Suprapubic skin (tissue), 4 donors: ENCODE measurements around the gene KCNK3.

ENCODE experiments used
- EP300 ChIP-seq: sonication (generic); formaldehyde crosslinking; IDR thresholded peaks from one replicate; pipeline ENCODE4 v1.6.1; 2017; ENCODE audit warnings: antibody characterized with exemption
- POLR2A ChIP-seq, 2 donors: fragments of 450-650 bp; IDR thresholded peaks; one replicate each; pipeline ENCODE4 v1.6.1; 2017; ENCODE audit warnings: antibody characterized with exemption in 2 of 2, mild to moderate bottlenecking in 2 of 2, moderate library complexity in 2 of 2
- POLR2AphosphoS5 ChIP-seq, 3 donors: sonication (generic); formaldehyde crosslinking; IDR thresholded peaks; one replicate each; pipeline ENCODE4 v1.6.1; 2017; ENCODE audit warnings: antibody characterized with exemption in 3 of 3
- TF ChIP-seq, protein P1 (sequence below), 2 donors: fragments of 200-600 bp in 1 of 2; fragments of 450-650 bp in 1 of 2; sonication (generic) in 1 of 2; IDR thresholded peaks; one replicate each; pipeline ENCODE4 v1.5.1; 2016 to 2019; ENCODE audit warnings: antibody characterized with exemption in 2 of 2, mild to moderate bottlenecking in 1 of 2, moderate library complexity in 1 of 2

GRCh38 chr2:26655611-26656195 is 36.8 kb upstream of the KCNK3 start:
- TF ChIP-seq, protein P1, sequence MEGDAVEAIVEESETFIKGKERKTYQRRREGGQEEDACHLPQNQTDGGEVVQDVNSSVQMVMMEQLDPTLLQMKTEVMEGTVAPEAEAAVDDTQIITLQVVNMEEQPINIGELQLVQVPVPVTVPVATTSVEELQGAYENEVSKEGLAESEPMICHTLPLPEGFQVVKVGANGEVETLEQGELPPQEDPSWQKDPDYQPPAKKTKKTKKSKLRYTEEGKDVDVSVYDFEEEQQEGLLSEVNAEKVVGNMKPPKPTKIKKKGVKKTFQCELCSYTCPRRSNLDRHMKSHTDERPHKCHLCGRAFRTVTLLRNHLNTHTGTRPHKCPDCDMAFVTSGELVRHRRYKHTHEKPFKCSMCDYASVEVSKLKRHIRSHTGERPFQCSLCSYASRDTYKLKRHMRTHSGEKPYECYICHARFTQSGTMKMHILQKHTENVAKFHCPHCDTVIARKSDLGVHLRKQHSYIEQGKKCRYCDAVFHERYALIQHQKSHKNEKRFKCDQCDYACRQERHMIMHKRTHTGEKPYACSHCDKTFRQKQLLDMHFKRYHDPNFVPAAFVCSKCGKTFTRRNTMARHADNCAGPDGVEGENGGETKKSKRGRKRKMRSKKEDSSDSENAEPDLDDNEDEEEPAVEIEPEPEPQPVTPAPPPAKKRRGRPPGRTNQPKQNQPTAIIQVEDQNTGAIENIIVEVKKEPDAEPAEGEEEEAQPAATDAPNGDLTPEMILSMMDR (IDR thresholded peaks at IDR 0.05): no peak
- no peak for TF ChIP-seq EP300
- no peak for TF ChIP-seq POLR2AphosphoS5 (IDR thresholded peaks at IDR 0.05)
- TF ChIP-seq POLR2A (IDR thresholded peaks at IDR 0.05): no peak
